HCT116 (cell line): ENCODE results near the gene MIEF1. TPM values are rescaled to one million over a fixed set of nuclear protein-coding genes. Genes with fewer than 3 reads are reported as not detected.

Source experiments
- ATAC-seq: fragments of 200-7000 bp; cut with Tn5 transposase; 2 replicates; pipeline ENCODE4 v1.9.1; 2020; ENCODE audit warnings: mild to moderate bottlenecking, moderate library complexity
- BruUV-seq: library from RNA; stranded (reverse); fragments of 400-500 nt; replicated peaks from 2 replicates; lab custom pipeline; 2021; lab: Mats Ljungman, UMichigan
- CTCF ChIA-PET: fragments of 300-600 bp; sonication (Branson Sonifier 250); formaldehyde crosslinking; loops from one replicate; lab custom pipeline; 2021; ENCODE audit warnings: antibody characterized with exemption; lab: Charles Lee
- POLR2A ChIA-PET: fragments of 300-600, 350-600 bp; sonication (Branson Sonifier 250); formaldehyde crosslinking; loops from one replicate; lab custom pipeline; 2021; ENCODE audit warnings: antibody characterized with exemption; lab: Charles Lee
- RAD21 ChIA-PET, 2 experiments: fragments of 300-600 bp; sonication (Branson Sonifier 250); formaldehyde crosslinking; loops; one replicate each; lab custom pipeline; 2023; ENCODE audit warnings: low total read pairs in 2 of 2; ENCODE audit not compliant: uncharacterized antibody in 2 of 2, unreplicated experiment in 2 of 2, low non-redundant PET in 1 of 2; lab: Charles Lee
- DNase-seq: peaks from one replicate; pipeline ENCODE4 v3.0.0-alpha.2; 2010; ENCODE audit warnings: low read depth, low spot score
- H2AFZ ChIP-seq: fragments of 200-600 bp; shearing (Covaris generic), sonication (generic); 2 replicates; pipeline ENCODE4 v1.6.1; 2017; ENCODE audit warnings: low read depth, mixed run types, mixed read lengths, antibody characterized with exemption, low read length; ENCODE audit not compliant: poor library complexity, severe bottlenecking
- H3K27ac ChIP-seq: 2 replicates; pipeline ENCODE4 v1.5.1; 2012; ENCODE audit warnings: low read depth, low read length
- H3K27me3 ChIP-seq: fragments of 200-600 bp; sonication (generic); 2 replicates; pipeline ENCODE4 v1.6.1; 2016; ENCODE audit warnings: mixed run types, low read length, mixed read lengths; ENCODE audit not compliant: insufficient read depth
- H3K36me3 ChIP-seq, 2 experiments: fragments of 200-500 bp in 1 of 2; fragments of 200-600 bp in 1 of 2; sonication (Bioruptor generic) in 1 of 2; sonication (generic) in 1 of 2; 2 replicates each; pipeline versions ENCODE4 v1.5.1 to v1.6.1; 2014 to 2016; ENCODE audit warnings: low read length in 2 of 2, inconsistent platforms in 1 of 2, mixed read lengths in 1 of 2, mixed run types in 1 of 2; ENCODE audit not compliant: insufficient read depth in 2 of 2, control insufficient read depth in 1 of 2
- H3K4me1 ChIP-seq, 2 experiments: fragments of 200-600 bp in 1 of 2; sonication (generic) in 1 of 2; 2 replicates each; pipeline versions ENCODE4 v1.5.1 to v1.6.1; 2012 to 2017; ENCODE audit warnings: low read length in 2 of 2, inconsistent platforms in 1 of 2, mild to moderate bottlenecking in 1 of 2, mixed read lengths in 1 of 2, mixed run types in 1 of 2, moderate library complexity in 1 of 2; ENCODE audit not compliant: insufficient read depth in 2 of 2, control insufficient read depth in 1 of 2
- H3K4me2 ChIP-seq: fragments of 200-600 bp; sonication (generic); 2 replicates; pipeline ENCODE4 v1.6.1; 2017; ENCODE audit warnings: mixed run types, low read length, mixed read lengths
- H3K4me3 ChIP-seq, 2 experiments: fragments of 200-600 bp in 1 of 2; sonication (generic) in 1 of 2; replicated peaks in 1 of 2; 2 replicates each; pipeline ENCODE4 v1.5.1; 2011 to 2016; ENCODE audit warnings: low read length in 2 of 2, control low read depth in 1 of 2, low read depth in 1 of 2, mild to moderate bottlenecking in 1 of 2, mixed read lengths in 1 of 2, mixed run types in 1 of 2
- H3K79me2 ChIP-seq: fragments of 200-600 bp; sonication (generic); 2 replicates; pipeline ENCODE4 v1.6.1; 2017; ENCODE audit warnings: mild to moderate bottlenecking, mixed run types, low read length, moderate library complexity, mixed read lengths; ENCODE audit not compliant: insufficient read depth
- H3K9ac ChIP-seq: fragments of 200-600 bp; sonication (generic); 2 replicates; pipeline ENCODE4 v1.6.1; 2016; ENCODE audit warnings: low read length, mixed read lengths
- H3K9me2 ChIP-seq: fragments of 200-600 bp; sonication (generic), shearing (Covaris generic); 2 replicates; pipeline ENCODE4 v1.6.1; 2017; ENCODE audit warnings: mixed run types, mild to moderate bottlenecking, moderate library complexity; ENCODE audit not compliant: insufficient read depth
- H3K9me3 ChIP-seq, 2 experiments: fragments of 200-500 bp in 1 of 2; fragments of 200-600 bp in 1 of 2; sonication (Bioruptor generic) in 1 of 2; sonication (generic) in 1 of 2; 2 replicates each; pipeline ENCODE4 v1.6.1; 2014 to 2017; ENCODE audit warnings: low read length in 2 of 2, mixed read lengths in 2 of 2, inconsistent platforms in 1 of 2, low read depth in 1 of 2, mild to moderate bottlenecking in 1 of 2, mixed run types in 1 of 2, moderate library complexity in 1 of 2; ENCODE audit not compliant: control insufficient read depth in 1 of 2, insufficient read depth in 1 of 2
- H4K20me1 ChIP-seq: fragments of 200-600 bp; sonication (generic), shearing (Covaris generic); 2 replicates; pipeline ENCODE4 v1.6.1; 2017; ENCODE audit warnings: mixed run types, mild to moderate bottlenecking, moderate library complexity; ENCODE audit not compliant: insufficient read depth
- ATF3 ChIP-seq: IDR thresholded peaks from 2 replicates; pipeline ENCODE4 v1.6.1; 2012
- CEBPB ChIP-seq: IDR thresholded peaks from 2 replicates; pipeline ENCODE4 v1.6.1; 2012; ENCODE audit warnings: low read depth
- CTCF ChIP-seq, 3 experiments: fragments of 200-600 bp in 1 of 3; sonication (generic) in 1 of 3; IDR thresholded peaks in 2 of 3; conservative IDR thresholded peaks in 1 of 3; 2 replicates each; pipeline ENCODE4 v1.5.1; 2012 to 2017; ENCODE audit warnings: low read depth in 2 of 3, low read length in 2 of 3, antibody characterized with exemption in 1 of 3, borderline replicate concordance in 1 of 3, control low read depth in 1 of 3, mild to moderate bottlenecking in 1 of 3, mixed read lengths in 1 of 3, mixed run types in 1 of 3, moderate library complexity in 1 of 3; ENCODE audit not compliant: insufficient read depth in 1 of 3
- ELF1 ChIP-seq: IDR thresholded peaks from 2 replicates; pipeline ENCODE4 v1.6.1; 2012; ENCODE audit warnings: low read depth, borderline replicate concordance
- EZH2 ChIP-seq: fragments of 200-600 bp; sonication (generic); IDR thresholded peaks from 2 replicates; pipeline ENCODE4 v1.6.1; 2017; ENCODE audit warnings: antibody characterized with exemption, mixed run types
- FOSL1 ChIP-seq: IDR thresholded peaks from 2 replicates; pipeline ENCODE4 v1.6.1; 2012; ENCODE audit warnings: low read depth
- POLR2A ChIP-seq: IDR thresholded peaks from 2 replicates; pipeline ENCODE4 v1.7.0; 2011; ENCODE audit warnings: borderline replicate concordance; ENCODE audit not compliant: insufficient read depth, insufficient read length; ENCODE audit errors: extremely low read depth
- SIN3A ChIP-seq: IDR thresholded peaks from 2 replicates; pipeline ENCODE4 v1.6.1; 2012; ENCODE audit warnings: low read depth
- SP1 ChIP-seq: IDR thresholded peaks from 2 replicates; pipeline ENCODE4 v1.6.1; 2012; ENCODE audit warnings: low read depth
- SRF ChIP-seq: IDR thresholded peaks from 2 replicates; pipeline ENCODE4 v1.6.1; 2012; ENCODE audit warnings: low read depth
- TCF7L2 ChIP-seq: IDR thresholded peaks from 2 replicates; pipeline ENCODE4 v1.7.0; 2011; ENCODE audit warnings: borderline replicate concordance, inconsistent platforms; ENCODE audit not compliant: insufficient read depth, insufficient read length; ENCODE audit errors: extremely low read depth
- YY1 ChIP-seq: IDR thresholded peaks from 2 replicates; pipeline ENCODE4 v1.6.1; 2011; ENCODE audit warnings: low read length, low read depth, moderate library complexity, mild to moderate bottlenecking; ENCODE audit not compliant: insufficient replicate concordance; ENCODE audit errors: extremely low read depth
- ZNF274 ChIP-seq: fragments of 200-500 bp; sonication (Bioruptor generic); IDR thresholded peaks from 2 replicates; pipeline ENCODE4 v1.6.1; 2014; ENCODE audit warnings: mild to moderate bottlenecking, low read depth, low read length, inconsistent platforms
- intact Hi-C: fragments of 100-400 bp; cut with micrococcal nuclease; formaldehyde crosslinking; loops from 2 replicates; pipeline ENCODE4 v1.10.0; 2022
- total RNA-seq: library from RNA; stranded (reverse); gene quantifications from one replicate; pipeline ENCODE4 v1.2.1, GENCODE V29; 2021; ENCODE audit not compliant: unreplicated experiment

MIEF1 gene
- total RNA-seq, 1 experiment from 2014 or later: 42.8 TPM

GRCh38 chr22:39470451-39471291 is 31.4 kb upstream of the MIEF1 start:
- no TSS peak for BruUV-seq
- no peak overlapping the region for H2AFZ ChIP-seq
- no peak overlapping the region for H3K27ac ChIP-seq
- no peaks in the 10 kb centered on the region for H3K27me3 ChIP-seq
- H4K20me1 ChIP-seq: no peaks in the 10 kb centered on the region
- RAD21 ChIA-PET: no interaction called here
- ATAC-seq (no peak), DNase-seq (no peak)
- H3K36me3 ChIP-seq: no peaks in the 10 kb centered on the region
- CTCF ChIA-PET: no interaction called here
- TF ChIP-seq SIN3A: no peak
- no peak for TF ChIP-seq SP1
- TF ChIP-seq YY1: no peak
- no peak for TF ChIP-seq ATF3
- H3K9me3 ChIP-seq: no peaks in the 10 kb centered on the region
- POLR2A ChIA-PET: no interaction called here
- H3K9me2 ChIP-seq: no peaks in the 10 kb centered on the region
- no peak overlapping the region for H3K9ac ChIP-seq
- intact Hi-C loops: no loop called here
- no peak overlapping the region for H3K4me3 ChIP-seq
- H3K4me1 ChIP-seq: peaks cover 0 to 13% of the 10 kb centered on the region in 2 experiments; a peak in 1 of 4 replicates
- no peak overlapping the region for H3K4me2 ChIP-seq
- no peaks in the 10 kb centered on the region for H3K79me2 ChIP-seq

- Histone ChIP-seq H4K20me1 (no peaks in the 10 kb centered on the region), H3K36me3 (no peaks in the 10 kb centered on the region), H3K27ac (no peak overlapping the region), H3K9me3 (no peaks in the 10 kb centered on the region), H3K9me2 (no peaks in the 10 kb centered on the region), H3K9ac (no peak overlapping the region), H3K4me2 (no peak overlapping the region)
- DNase-seq (no peak), ATAC-seq (peak; percentile 38; the same call in 1 of the 2 replicates)
- POLR2A ChIA-PET: no interaction called here
- BruUV-seq: no TSS peak
- TF ChIP-seq POLR2A: no peak
- no peak for TF ChIP-seq SIN3A
- no peak for TF ChIP-seq ZNF274
- TF ChIP-seq TCF7L2: no peak
- no peak for TF ChIP-seq CTCF (IDR thresholded peaks at IDR 0.05 in 2 of 3, conservative IDR thresholded peaks at IDR 0.05 in 1 of 3; ENCODE audit: borderline replicate concordance in 1 of 3, insufficient read depth in 1 of 3, low read depth in 2 of 3, low read length in 2 of 3)
- no peak for TF ChIP-seq CEBPB
- no peak for TF ChIP-seq ELF1
- TF ChIP-seq FOSL1: no peak
- TF ChIP-seq SRF: no peak
- TF ChIP-seq EZH2: no peak
- TF ChIP-seq, all 23 proteins: peak for 0
- CTCF ChIA-PET: no interaction called here
- Histone ChIP-seq H3K27me3 (no peaks in the 10 kb centered on the region), H3K79me2 (no peaks in the 10 kb centered on the region), H2AFZ (no peak overlapping the region), H3K4me1 (peaks cover 0 to 13% of the 10 kb centered on the region in 2 experiments; a peak in 1 of 4 replicates), H3K4me3 (no peak overlapping the region)
- intact Hi-C loops: no loop called here
- RAD21 ChIA-PET: no interaction called here
These were observed 30.5 kb upstream of the MIEF1 start for GRCh38 chr22:39471381-39472141.
